Activated CD8-positive, alpha-beta memory T cell treated with anti-CD3 and anti-CD28 coated beads for 1 hour (primary cell): ENCODE results near the gene ARHGEF33.

Source experiments
- DNase-seq, 2 donors: peaks; one replicate each; pipeline ENCODE4 v3.0.0-alpha.2; 2020; ENCODE audit warnings: low read depth in 1 of 2; ENCODE audit errors: extremely low read depth in 1 of 2

ARHGEF33 gene

GRCh38 chr2:39008665-39009064 lies 119.0 kb downstream of the ARHGEF33 start:
- no peak for DNase-seq

GRCh38 chr2:39013871-39014270 lies 124.2 kb downstream of the ARHGEF33 start:
- DNase-seq, result no peak

- no peak for DNase-seq
These were observed 125.7 kb downstream of the ARHGEF33 start for GRCh38 chr2:39015424-39015823.

- DNase-seq, result no peak
These were observed 127.7 kb downstream of the ARHGEF33 start for GRCh38 chr2:39017334-39017733.

GRCh38 chr2:39018638-39019037 lies 129.0 kb downstream of the ARHGEF33 start:
- DNase-seq, result no peak

GRCh38 chr2:39020383-39020782 lies 130.7 kb downstream of the ARHGEF33 start:
- DNase-seq, result no peak

DNA sequence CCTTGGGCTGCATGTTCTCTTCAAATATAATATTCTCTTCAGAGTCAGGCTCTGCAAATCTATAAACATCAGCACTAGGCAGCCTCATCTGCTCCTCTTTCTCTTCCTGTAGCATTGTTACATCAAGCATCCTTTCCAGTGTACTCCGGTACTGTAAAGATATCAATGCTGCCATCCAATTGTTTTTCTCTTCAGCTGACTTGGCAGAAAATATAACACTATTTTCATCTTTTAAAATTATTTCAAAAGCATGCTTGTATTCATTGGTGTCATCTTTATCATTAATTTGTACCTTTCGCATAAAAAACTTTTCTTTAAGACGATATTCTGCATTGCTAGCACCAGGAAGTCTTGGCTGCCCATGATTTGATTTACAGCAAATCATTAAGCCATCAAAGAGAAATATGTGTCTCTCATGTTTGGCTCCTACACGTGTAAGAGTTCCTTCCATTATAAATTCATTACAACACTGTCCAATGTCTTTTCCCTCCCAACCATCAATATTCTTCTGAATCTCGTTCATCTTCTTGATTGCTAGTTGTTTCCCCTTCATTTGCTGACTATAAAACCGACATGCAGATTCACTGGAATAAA lies 133.1 kb downstream of the ARHGEF33 start:
- no peak for DNase-seq

- DNase-seq, result no peak
These were observed 134.0 kb downstream of the ARHGEF33 start for GRCh38 chr2:39023649-39024048.

DNA sequence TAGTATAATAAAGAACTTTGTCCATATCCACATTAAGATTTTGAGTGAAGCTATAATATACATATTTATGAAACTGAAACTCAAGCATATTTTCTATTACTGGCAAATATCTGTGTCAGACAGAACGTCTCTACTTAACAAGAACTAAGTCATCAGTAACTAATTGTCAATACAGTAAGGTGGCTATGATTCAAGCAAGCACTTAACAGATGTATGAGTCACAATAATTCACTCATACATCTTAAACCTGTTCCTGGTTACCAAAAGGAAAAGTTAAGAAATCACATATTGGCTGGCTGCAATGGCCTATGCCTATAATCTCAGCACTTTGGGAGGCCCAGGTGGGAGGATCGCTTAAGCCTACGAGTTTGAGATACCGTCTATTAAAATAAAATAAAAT lies 135.2 kb downstream of the ARHGEF33 start:
- no peak for DNase-seq
